Ascending aorta (tissue), 2 donors: ENCODE results near the gene ITK. TPM values are rescaled to one million over a fixed set of nuclear protein-coding genes. Genes with fewer than 3 reads are reported as not detected.

ENCODE experiments used
- DNase-seq, 2 donors: peaks; one replicate each; pipeline ENCODE4 v3.0.0-alpha.2; 2019; ENCODE audit warnings: low spot score in 2 of 2
- H3K27ac ChIP-seq, 2 donors: fragments of 200-600 bp; sonication (generic); one replicate each; pipeline ENCODE4 v1.5.1; 2016 to 2017; ENCODE audit warnings: mild to moderate bottlenecking in 1 of 2
- H3K27me3 ChIP-seq: fragments of 200-600 bp; sonication (generic); one replicate; pipeline ENCODE4 v1.5.1; 2017
- H3K36me3 ChIP-seq, 2 donors: fragments of 200-600 bp; sonication (generic); one replicate each; pipeline ENCODE4 v1.5.1; 2016
- H3K4me1 ChIP-seq, 2 donors: fragments of 200-600 bp; sonication (generic); one replicate each; pipeline ENCODE4 v1.5.1; 2016 to 2017; ENCODE audit warnings: mild to moderate bottlenecking in 1 of 2
- H3K4me3 ChIP-seq, 2 donors: fragments of 200-600 bp; sonication (generic); one replicate each; pipeline ENCODE4 v1.5.1; 2016 to 2017; ENCODE audit warnings: mild to moderate bottlenecking in 1 of 2
- H3K9me3 ChIP-seq, 2 donors: fragments of 200-600 bp; sonication (generic); one replicate each; pipeline ENCODE4 v1.5.1; 2016
- intact Hi-C: fragments of 100-400 bp; cut with DNase I; formaldehyde crosslinking; loops from one replicate; pipeline ENCODE4 v1.15.1; 2023
- total RNA-seq: library from RNA; depleted of rRNA; stranded (reverse); fragments of >200 nt; gene quantifications from one replicate; pipeline ENCODE4 v1.1.0, GENCODE V29; 2016
- TF ChIP-seq, protein P1 (sequence below), 3 experiments: fragments of 200-600 bp in 2 of 3; fragments of 450-650 bp in 1 of 3; sonication (generic) in 2 of 3; IDR thresholded peaks; one replicate each; pipeline ENCODE4 v1.5.1; 2016 to 2019; ENCODE audit warnings: antibody characterized with exemption in 3 of 3, mild to moderate bottlenecking in 1 of 3, moderate library complexity in 1 of 3

Gene ITK
- total RNA-seq, 1 donor from 2014 or later, result 0.43 TPM

DNA sequence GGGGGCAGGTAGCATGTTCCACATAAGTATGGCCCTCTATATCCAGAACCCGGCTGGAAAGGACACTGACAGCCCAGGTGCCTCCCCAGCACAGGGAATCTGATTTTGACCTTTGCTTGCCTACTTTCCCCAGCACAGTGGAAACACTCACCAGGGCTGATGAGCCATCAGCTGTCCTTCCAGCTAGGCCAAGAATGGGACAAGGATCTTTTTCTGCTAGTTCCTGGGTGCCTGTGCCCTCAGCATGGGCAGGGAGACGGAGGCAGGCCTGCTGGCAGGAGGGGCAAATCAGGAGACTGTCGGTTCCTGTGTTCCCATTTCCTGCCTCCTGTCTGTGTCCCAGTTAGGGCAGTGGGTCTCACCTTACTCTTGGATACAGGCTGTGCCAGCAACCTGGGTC lies 86.4 kb downstream of the ITK start:
- Histone ChIP-seq H3K4me1 (peaks cover 0 to 8% of the 10 kb centered on the region in 2 donors), H3K27me3 (no peaks in the 10 kb centered on the region), H3K27ac (no peak overlapping the region), H3K4me3 (peak overlapping the region; percentile 86 to 88), H3K36me3 (no peaks in the 10 kb centered on the region), H3K9me3 (no peaks in the 10 kb centered on the region)
- intact Hi-C loops, result loop anchor here (5.0 kb wide), 2 partner anchors 120 to 465 kb away; partner anchors contain the start of gene THG1L
- DNase-seq, result no peak
- TF ChIP-seq, protein P1, sequence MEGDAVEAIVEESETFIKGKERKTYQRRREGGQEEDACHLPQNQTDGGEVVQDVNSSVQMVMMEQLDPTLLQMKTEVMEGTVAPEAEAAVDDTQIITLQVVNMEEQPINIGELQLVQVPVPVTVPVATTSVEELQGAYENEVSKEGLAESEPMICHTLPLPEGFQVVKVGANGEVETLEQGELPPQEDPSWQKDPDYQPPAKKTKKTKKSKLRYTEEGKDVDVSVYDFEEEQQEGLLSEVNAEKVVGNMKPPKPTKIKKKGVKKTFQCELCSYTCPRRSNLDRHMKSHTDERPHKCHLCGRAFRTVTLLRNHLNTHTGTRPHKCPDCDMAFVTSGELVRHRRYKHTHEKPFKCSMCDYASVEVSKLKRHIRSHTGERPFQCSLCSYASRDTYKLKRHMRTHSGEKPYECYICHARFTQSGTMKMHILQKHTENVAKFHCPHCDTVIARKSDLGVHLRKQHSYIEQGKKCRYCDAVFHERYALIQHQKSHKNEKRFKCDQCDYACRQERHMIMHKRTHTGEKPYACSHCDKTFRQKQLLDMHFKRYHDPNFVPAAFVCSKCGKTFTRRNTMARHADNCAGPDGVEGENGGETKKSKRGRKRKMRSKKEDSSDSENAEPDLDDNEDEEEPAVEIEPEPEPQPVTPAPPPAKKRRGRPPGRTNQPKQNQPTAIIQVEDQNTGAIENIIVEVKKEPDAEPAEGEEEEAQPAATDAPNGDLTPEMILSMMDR (IDR thresholded peaks at IDR 0.05), result no peak

DNA sequence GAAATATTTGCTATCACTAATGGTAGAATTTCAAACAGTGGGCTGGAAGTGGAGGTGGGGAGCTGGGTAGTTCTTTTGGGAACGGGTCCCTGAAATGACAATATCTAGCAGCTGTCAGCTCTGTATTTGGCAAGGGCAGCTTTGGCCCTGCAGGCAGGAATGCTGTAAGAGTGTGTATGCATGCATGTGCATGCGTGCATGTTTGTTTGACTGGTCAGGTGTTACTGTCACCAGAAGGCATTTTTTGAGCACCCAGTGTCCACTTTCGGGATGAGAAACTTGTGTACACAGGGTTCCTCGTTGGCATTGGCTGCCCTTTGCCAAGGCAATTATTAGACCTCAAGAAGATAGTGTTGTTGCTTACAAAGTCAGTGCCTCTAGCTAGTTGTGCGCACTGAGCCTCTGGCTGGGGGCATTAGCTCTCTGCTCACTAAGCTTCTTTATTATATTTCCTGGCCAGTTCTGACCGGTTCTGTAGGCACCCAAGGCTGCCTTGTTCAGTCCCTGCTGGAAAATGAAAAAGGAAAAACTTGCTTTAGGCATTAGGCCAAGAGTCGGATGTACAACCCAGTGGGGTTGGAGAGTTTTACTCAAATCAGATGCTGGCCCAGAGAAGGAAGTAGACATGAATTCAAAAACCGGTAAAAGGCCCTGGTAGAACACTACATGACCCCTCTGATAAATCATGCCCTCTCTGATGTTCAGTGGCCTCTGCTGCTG lies 87.3 kb downstream of the ITK start:
- intact Hi-C loops, result loop anchor here (5.0 kb wide), 2 partner anchors 121 to 464 kb away; partner anchors contain the start of gene THG1L
- no peak for DNase-seq
- H3K27ac ChIP-seq, result no peak overlapping the region

DNA sequence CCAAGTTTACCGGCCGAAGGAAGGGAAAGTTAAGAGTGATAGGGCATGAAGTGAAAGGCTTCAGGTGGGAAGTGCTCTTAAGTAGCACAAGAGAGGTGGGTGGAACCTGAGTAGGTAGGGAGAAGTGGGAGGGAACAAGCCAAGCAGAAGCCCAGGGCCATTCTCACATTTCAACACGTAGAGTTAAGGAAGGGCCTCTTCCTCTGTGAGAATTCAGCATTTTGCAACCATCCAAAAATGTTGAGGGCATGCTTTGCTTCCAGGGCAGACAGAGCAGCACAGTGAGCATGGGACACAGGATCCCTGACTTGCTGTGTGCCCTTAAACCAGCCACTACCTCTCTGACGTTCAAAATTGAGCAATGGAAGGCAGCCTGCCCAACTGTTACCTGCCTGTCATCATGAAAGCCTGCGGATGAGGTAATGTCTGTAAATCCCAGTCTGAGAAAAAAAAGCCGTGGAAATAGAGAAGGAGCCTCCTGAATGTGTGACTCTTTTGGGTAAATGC lies 88.6 kb downstream of the ITK start:
- H3K9me3 ChIP-seq, result no peaks in the 10 kb centered on the region
- H3K27ac ChIP-seq, result no peak overlapping the region
- intact Hi-C loops, result loop anchor here (5.0 kb wide), 2 partner anchors 122 to 463 kb away; partner anchors contain the start of gene THG1L
- TF ChIP-seq, protein P1 (IDR thresholded peaks at IDR 0.05), result no peak
- H3K27me3 ChIP-seq, result no peaks in the 10 kb centered on the region
- no peaks in the 10 kb centered on the region for H3K36me3 ChIP-seq
- no peak overlapping the region for H3K4me3 ChIP-seq
- H3K4me1 ChIP-seq, result peaks cover 0 to 8% of the 10 kb centered on the region in 2 donors
- DNase-seq, result no peak

More for the DNA sequence above, 87.3 kb downstream of the ITK start:
- TF ChIP-seq, protein P1 (IDR thresholded peaks at IDR 0.05), result no peak
- Histone ChIP-seq H3K4me3 (no peak overlapping the region), H3K9me3 (no peaks in the 10 kb centered on the region), H3K36me3 (no peaks in the 10 kb centered on the region), H3K27me3 (no peaks in the 10 kb centered on the region), H3K4me1 (peaks cover 0 to 8% of the 10 kb centered on the region in 2 donors)

DNA sequence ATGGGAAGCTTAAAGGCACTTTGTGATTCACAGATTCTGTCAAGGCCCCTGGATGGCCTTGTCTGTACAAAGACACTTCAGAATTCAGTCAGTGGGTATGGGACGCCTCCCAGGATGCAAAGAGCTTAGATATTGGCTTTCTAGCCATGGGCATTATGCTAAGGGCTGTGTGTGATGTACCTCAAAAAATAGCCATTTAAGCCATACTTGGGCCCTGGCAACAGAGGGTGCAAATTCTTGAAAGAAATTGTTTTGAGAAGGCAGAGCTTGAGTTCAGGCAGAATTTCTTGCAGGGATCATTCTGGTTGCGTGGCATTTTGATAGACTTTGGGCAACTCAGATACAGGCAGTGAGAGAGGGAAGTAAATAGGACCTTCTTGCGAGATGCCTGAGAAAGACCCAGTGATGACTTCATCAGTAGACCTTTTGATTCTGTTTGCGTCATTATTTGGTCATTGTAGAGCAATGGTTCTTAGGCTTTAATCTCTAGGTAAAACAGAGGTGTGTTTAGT lies 89.2 kb downstream of the ITK start:
- H3K9me3 ChIP-seq, result no peaks in the 10 kb centered on the region
- H3K27ac ChIP-seq, result no peak overlapping the region
- peaks cover 0 to 8% of the 10 kb centered on the region in 2 donors for H3K4me1 ChIP-seq
- H3K36me3 ChIP-seq, result no peaks in the 10 kb centered on the region
- H3K27me3 ChIP-seq, result no peaks in the 10 kb centered on the region
- DNase-seq, result no peak
- TF ChIP-seq, protein P1 (IDR thresholded peaks at IDR 0.05), result no peak
- intact Hi-C loops, result loop anchor here (5.0 kb wide), 2 partner anchors 123 to 462 kb away; partner anchors contain the start of gene THG1L
- no peak overlapping the region for H3K4me3 ChIP-seq

DNA sequence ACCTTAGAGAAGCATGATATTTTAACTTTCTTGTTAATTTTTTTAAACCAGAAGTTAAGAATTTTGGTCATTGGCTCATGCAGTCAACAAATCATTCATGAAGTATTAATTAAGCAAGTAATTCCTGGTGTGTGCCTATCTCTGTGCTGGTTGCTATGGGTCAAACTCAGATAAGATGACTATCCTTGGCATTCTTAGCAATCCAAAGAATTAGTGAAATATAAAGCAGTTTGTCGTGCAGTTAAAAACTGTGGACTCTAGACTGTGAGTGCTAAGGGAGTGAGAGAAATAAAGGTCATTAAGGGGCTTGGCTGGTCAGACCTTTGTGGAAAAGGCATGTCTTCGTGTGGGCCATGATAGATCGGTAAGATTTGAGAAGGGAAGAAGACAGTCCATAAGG lies 90.1 kb downstream of the ITK start:
- H3K4me1 ChIP-seq, result peaks cover 0 to 6% of the 10 kb centered on the region in 2 donors
- intact Hi-C loops, result no loop called here
- no peaks in the 10 kb centered on the region for H3K36me3 ChIP-seq
- no peaks in the 10 kb centered on the region for H3K9me3 ChIP-seq
- no peak overlapping the region for H3K4me3 ChIP-seq
- no peaks in the 10 kb centered on the region for H3K27me3 ChIP-seq
- no peak overlapping the region for H3K27ac ChIP-seq
- DNase-seq, result no peak
- TF ChIP-seq, protein P1 (IDR thresholded peaks at IDR 0.05), result no peak
